ENCODE results near the gene SYNDIG1. TPM values are rescaled to one million over a fixed set of nuclear protein-coding genes. Genes with fewer than 3 reads are reported as not detected.

Gene SYNDIG1
- total and polyA plus RNA-seq, 2 donors (not counting 1 experiment from before 2014, with no cell fraction given) = not detected

GRCh38 chr20:24694727-24695528 is 225.5 kb downstream of the SYNDIG1 start:
- H2AFZ ChIP-seq (ENCODE audit: insufficient read depth, low read depth, low read length, poor library complexity, severe bottlenecking) = no peak overlapping the region
- no peaks in the 10 kb centered on the region for H3K9me3 ChIP-seq (ENCODE audit: control extremely low read depth in 1 of 3, control insufficient read depth in 2 of 3, insufficient read depth in 1 of 3, low read length in 2 of 3)
- Mint-ChIP-seq H3K27ac (no peak overlapping the region), H3K27me3 (no peaks in the 10 kb centered on the region), H3K4me3 (no peak overlapping the region), H3K4me1 (peaks cover 9% of the 10 kb centered on the region), H3K9me3 (ENCODE audit: insufficient read depth) (no peaks in the 10 kb centered on the region)
- H3K4me3 ChIP-seq (ENCODE audit: control extremely low read depth in 1 of 5, extremely low read depth in 1 of 5, insufficient read depth in 1 of 5, low read depth in 2 of 5, low read length in 4 of 5) = no peak overlapping the region
- H3K79me2 ChIP-seq (ENCODE audit: control insufficient read depth, insufficient read depth, low read length) = no peaks in the 10 kb centered on the region
- CTCF ChIA-PET = no interaction called here
- H3K27ac ChIP-seq (ENCODE audit: low read length in 2 of 2) = no peak overlapping the region
- no peaks in the 10 kb centered on the region for H3K36me3 ChIP-seq (replicated peaks in 1 of 2; ENCODE audit: control extremely low read depth in 1 of 2, control insufficient read depth in 1 of 2, extremely low read depth in 1 of 2, insufficient read depth in 2 of 2, low read length in 1 of 2)
- 91% methylated on average over 12 of the region's 14 CpGs for WGBS (ENCODE audit: insufficient coverage)
- TF ChIP-seq CTCF (IDR thresholded peaks at IDR 0.05) (no peak), EZH2 (IDR thresholded peaks at IDR 0.05; ENCODE audit: borderline replicate concordance, insufficient read depth, low read depth, low read length, poor library complexity, severe bottlenecking) (no peak)
- H3K4me1 ChIP-seq (ENCODE audit: control insufficient read depth in 2 of 2, insufficient read depth in 2 of 2, low read length in 2 of 2) = no peaks in the 10 kb centered on the region
- H3K4me2 ChIP-seq (replicated peaks; ENCODE audit: low read depth, low read length, poor library complexity, severe bottlenecking) = no peak overlapping the region
- DNase-seq (no peak), ATAC-seq (ENCODE audit: low read depth) (no peak)
- H3K9ac ChIP-seq (ENCODE audit: low read length) = no peak overlapping the region
- intact Hi-C loops (cut with micrococcal nuclease) = no loop called here
- no peaks in the 10 kb centered on the region for H3K27me3 ChIP-seq (replicated peaks in 1 of 4; ENCODE audit: control extremely low read depth in 1 of 4, control insufficient read depth in 3 of 4, insufficient read depth in 4 of 4, low read length in 3 of 4)
- H4K20me1 ChIP-seq (ENCODE audit: control insufficient read depth, insufficient read depth, low read length, poor library complexity, severe bottlenecking) = no peaks in the 10 kb centered on the region
- POLR2A ChIA-PET = no interaction called here

- Mint-ChIP-seq H3K27ac (no peak overlapping the region), H3K27me3 (no peaks in the 10 kb centered on the region), H3K4me1 (peaks cover 9% of the 10 kb centered on the region), H3K9me3 (ENCODE audit: insufficient read depth) (no peaks in the 10 kb centered on the region), H3K4me3 (no peak overlapping the region)
- TF ChIP-seq CTCF (IDR thresholded peaks at IDR 0.05) = no peak
- no peak for TF ChIP-seq EZH2 (IDR thresholded peaks at IDR 0.05; ENCODE audit: borderline replicate concordance, insufficient read depth, low read depth, low read length, poor library complexity, severe bottlenecking)
- Histone ChIP-seq H3K79me2 (ENCODE audit: control insufficient read depth, insufficient read depth, low read length) (no peaks in the 10 kb centered on the region), H3K9ac (ENCODE audit: low read length) (no peak overlapping the region), H3K36me3 (replicated peaks in 1 of 2; ENCODE audit: control extremely low read depth in 1 of 2, control insufficient read depth in 1 of 2, extremely low read depth in 1 of 2, insufficient read depth in 2 of 2, low read length in 1 of 2) (no peaks in the 10 kb centered on the region), H3K27me3 (replicated peaks in 1 of 4; ENCODE audit: control extremely low read depth in 1 of 4, control insufficient read depth in 3 of 4, insufficient read depth in 4 of 4, low read length in 3 of 4) (no peaks in the 10 kb centered on the region), H3K4me3 (ENCODE audit: control extremely low read depth in 1 of 5, extremely low read depth in 1 of 5, insufficient read depth in 1 of 5, low read depth in 2 of 5, low read length in 4 of 5) (no peak overlapping the region), H3K9me3 (ENCODE audit: control extremely low read depth in 1 of 3, control insufficient read depth in 2 of 3, insufficient read depth in 1 of 3, low read length in 2 of 3) (peaks cover 0 to 3% (median 0%) of the 10 kb centered on the region in 3 donors), H3K4me2 (replicated peaks; ENCODE audit: low read depth, low read length, poor library complexity, severe bottlenecking) (no peak overlapping the region), H3K4me1 (ENCODE audit: control insufficient read depth in 2 of 2, insufficient read depth in 2 of 2, low read length in 2 of 2) (no peaks in the 10 kb centered on the region), H2AFZ (ENCODE audit: insufficient read depth, low read depth, low read length, poor library complexity, severe bottlenecking) (no peak overlapping the region), H4K20me1 (ENCODE audit: control insufficient read depth, insufficient read depth, low read length, poor library complexity, severe bottlenecking) (no peaks in the 10 kb centered on the region), H3K27ac (ENCODE audit: low read length in 2 of 2) (no peak overlapping the region)
- intact Hi-C loops (cut with micrococcal nuclease) = no loop called here
- CTCF ChIA-PET = no interaction called here
- ATAC-seq (ENCODE audit: low read depth) (no peak), DNase-seq (no peak)
- WGBS (ENCODE audit: insufficient coverage) = 82% methylated on average over 2 of the region's 2 CpGs
- POLR2A ChIA-PET = no interaction called here
These were observed 226.2 kb downstream of the SYNDIG1 start for GRCh38 chr20:24695529-24696225.
